Epithelial cell of umbilical artery (primary cell): Measurements from ENCODE around the gene GAD1. TPM values are rescaled to one million over a fixed set of nuclear protein-coding genes. Genes with fewer than 3 reads are reported as not detected.

Source experiments
- total RNA-seq: library from RNA; depleted of rRNA; stranded (reverse); fragments of >200 nt; gene quantifications from 2 replicates; pipeline ENCODE4 v1.2.3, GENCODE V29; 2014

The GAD1 gene
- total RNA-seq: 0.97 TPM in 1 of 2 replicates, not detected in the other

DNA sequence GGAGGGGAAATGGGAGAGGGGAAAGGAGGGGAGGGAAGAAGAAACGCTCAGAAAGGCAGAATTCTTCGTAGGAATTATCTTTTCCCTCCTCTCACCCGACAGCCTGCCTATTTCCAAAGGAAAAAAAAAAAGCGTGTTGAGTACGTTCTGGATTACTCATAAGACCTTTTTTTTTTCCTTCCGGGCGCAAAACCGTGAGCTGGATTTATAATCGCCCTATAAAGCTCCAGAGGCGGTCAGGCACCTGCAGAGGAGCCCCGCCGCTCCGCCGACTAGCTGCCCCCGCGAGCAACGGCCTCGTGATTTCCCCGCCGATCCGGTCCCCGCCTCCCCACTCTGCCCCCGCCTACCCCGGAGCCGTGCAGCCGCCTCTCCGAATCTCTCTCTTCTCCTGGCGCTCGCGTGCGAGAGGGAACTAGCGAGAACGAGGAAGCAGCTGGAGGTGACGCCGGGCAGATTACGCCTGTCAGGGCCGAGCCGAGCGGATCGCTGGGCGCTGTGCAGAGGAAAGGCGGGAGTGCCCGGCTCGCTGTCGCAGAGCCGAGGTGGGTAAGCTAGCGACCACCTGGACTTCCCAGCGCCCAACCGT lies at the start of gene GAD1:
Gene GAD1, plus strand, starts transcription at position 384 of the 589 bp plus-strand sequence. CDS start 1,705 bp downstream, outside the sequence.

DNA sequence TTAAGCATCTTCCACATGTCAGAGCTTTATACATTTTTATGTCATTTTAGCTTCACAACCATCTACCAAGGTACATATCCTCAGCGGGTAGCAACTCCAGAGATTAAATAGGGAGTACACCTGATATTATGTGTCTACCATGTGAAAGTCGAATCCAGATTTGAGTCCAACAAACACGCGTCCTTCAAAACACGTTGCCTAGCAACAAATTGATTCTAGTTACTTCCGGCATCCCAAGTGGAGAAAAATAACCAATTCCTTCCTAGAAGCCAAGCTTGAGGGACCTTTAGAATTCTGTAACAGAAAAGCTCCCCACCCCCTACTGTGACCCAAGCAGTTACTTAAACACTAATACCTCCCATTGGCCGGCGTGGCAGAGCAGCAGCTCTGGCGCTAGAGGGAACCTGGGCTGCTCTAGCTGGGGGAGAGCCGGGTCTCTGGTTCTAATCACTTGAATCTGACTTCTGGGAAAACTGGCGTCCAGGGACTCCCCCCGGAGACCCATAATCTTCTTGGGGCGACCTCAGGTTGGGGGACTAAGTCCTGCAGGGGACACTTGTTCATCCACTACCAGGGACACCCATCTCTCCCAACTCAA lies 46.6 kb upstream of the GAD1 start, which contains the start of gene ERICH2:
Gene ERICH2, plus strand, starts transcription at position 371 of the 598 bp plus-strand sequence. CDS start 304 bp downstream, outside the sequence.

Other genes starting within 250 kb of the GAD1 start
- not detected in 2 replicates for gene SP5, start 101.5 kb upstream of the GAD1 start, total RNA-seq
- gene ERICH2, start 46.5 kb upstream of the GAD1 start, total RNA-seq: not detected in 2 replicates
- gene GORASP2, start 112.4 kb downstream of the GAD1 start, total RNA-seq: 37.0 and 38.5 TPM in 2 replicates